Measurements from ENCODE around the gene C10orf95.

C10orf95 gene

DNA sequence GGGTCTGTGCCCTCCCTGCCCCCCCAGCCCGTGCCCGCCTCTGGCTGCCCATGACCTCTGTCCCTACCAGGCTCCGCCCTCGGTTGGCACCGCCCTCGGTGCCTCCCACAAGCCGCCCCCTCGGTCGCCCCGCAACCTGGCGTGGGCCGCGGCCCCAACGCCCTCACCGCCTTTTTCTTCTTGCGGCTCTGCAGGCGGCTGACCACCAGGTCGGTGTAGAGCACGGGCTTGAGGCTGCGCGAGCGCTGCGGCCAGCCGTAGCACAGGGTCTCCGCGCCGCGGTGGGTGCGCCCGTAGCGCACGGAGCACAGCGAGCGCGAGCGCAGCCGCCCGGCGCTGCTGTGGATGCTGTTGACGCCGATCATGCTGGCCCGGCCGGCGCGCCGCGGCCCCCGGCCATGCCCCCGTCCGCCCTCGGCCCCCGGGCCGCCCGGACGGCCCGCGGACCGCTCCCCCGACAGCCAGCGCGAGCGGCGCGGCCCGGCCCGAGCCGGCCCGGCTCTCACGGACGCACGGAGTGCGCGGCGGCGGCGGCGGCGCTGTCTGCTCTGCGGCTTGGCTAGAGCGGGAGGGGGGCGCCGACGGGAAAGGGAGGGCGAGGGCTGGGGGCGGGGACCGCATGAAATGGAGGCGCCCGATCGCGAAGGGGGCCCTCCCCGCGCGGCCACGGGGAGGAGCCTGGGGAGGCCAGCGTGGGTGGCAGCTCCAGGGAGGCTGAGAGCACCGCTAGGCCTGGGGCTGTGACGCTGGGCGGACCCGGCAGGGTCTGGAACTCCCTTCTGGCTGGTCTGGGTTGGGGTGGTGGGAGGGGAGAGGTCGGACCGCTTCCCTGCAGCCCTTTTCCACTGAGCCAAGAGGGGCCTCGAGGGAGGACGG lies 42.4 kb downstream of the C10orf95 start:
- peak overlapping the region; percentile 88 to 91 (median 88) for H3K27ac Mint-ChIP-seq
- peaks cover 45% of the 10 kb centered on the region for H3K27me3 Mint-ChIP-seq (ENCODE audit: low read depth)
- H3K4me3 Mint-ChIP-seq = peak overlapping the region; percentile 77 to 90 (median 89)
- peaks cover 31% of the 10 kb centered on the region for H3K4me1 Mint-ChIP-seq
- TF ChIP-seq, protein P1, sequence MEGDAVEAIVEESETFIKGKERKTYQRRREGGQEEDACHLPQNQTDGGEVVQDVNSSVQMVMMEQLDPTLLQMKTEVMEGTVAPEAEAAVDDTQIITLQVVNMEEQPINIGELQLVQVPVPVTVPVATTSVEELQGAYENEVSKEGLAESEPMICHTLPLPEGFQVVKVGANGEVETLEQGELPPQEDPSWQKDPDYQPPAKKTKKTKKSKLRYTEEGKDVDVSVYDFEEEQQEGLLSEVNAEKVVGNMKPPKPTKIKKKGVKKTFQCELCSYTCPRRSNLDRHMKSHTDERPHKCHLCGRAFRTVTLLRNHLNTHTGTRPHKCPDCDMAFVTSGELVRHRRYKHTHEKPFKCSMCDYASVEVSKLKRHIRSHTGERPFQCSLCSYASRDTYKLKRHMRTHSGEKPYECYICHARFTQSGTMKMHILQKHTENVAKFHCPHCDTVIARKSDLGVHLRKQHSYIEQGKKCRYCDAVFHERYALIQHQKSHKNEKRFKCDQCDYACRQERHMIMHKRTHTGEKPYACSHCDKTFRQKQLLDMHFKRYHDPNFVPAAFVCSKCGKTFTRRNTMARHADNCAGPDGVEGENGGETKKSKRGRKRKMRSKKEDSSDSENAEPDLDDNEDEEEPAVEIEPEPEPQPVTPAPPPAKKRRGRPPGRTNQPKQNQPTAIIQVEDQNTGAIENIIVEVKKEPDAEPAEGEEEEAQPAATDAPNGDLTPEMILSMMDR (IDR thresholded peaks at IDR 0.05; ENCODE audit: unreplicated experiment in 3 of 3) = no peak
- no peaks in the 10 kb centered on the region for H3K36me3 Mint-ChIP-seq (ENCODE audit: low read depth)
- H3K9me3 Mint-ChIP-seq = no peaks in the 10 kb centered on the region

DNA sequence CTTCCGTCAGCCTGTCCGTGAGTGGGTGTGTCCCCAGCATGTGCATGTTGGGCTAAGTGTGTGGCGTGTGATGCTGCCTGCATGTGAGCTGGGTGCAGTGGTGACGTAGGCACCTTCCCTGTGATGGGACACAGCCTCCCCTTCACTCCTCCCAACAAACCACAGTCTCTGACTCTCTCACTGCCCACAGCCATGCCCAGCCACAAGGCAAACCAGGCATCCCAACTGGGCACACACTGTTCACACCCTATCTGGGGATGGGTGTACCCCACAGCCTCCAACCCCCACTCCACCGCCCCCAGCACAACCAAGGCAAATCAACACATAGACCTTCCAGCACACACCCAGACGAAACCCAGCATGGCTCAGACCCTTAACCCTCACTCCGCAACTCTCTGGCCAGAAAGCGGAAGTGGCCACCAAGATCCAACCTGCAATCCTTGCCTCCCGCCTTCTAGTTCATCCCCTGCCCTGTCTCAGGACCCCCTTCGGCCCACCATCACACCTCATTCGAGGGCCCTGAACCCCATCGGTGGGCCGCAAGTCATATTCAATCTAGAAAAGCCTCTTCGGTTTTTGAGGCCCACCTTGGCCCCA lies 43.1 kb downstream of the C10orf95 start:
- peaks cover 31% of the 10 kb centered on the region for H3K4me1 Mint-ChIP-seq
- no peaks in the 10 kb centered on the region for H3K36me3 Mint-ChIP-seq (ENCODE audit: low read depth)
- H3K9me3 Mint-ChIP-seq = no peaks in the 10 kb centered on the region
- peak overlapping the region in 2 of 3 experiments; percentile 27 to 69 for H3K27ac Mint-ChIP-seq
- TF ChIP-seq, protein P1 (IDR thresholded peaks at IDR 0.05; ENCODE audit: unreplicated experiment in 3 of 3) = no peak
- peaks cover 42% of the 10 kb centered on the region for H3K27me3 Mint-ChIP-seq (ENCODE audit: low read depth)
- H3K4me3 Mint-ChIP-seq = peak overlapping the region; percentile 76 to 89 (median 79)

GRCh38 chr10:102407425-102408130 lies 43.8 kb downstream of the C10orf95 start:
- Mint-ChIP-seq H3K27me3 (ENCODE audit: low read depth) (peaks cover 40% of the 10 kb centered on the region), H3K27ac (peak overlapping the region in 2 of 3 experiments; percentile 57 to 69), H3K36me3 (ENCODE audit: low read depth) (no peaks in the 10 kb centered on the region), H3K9me3 (no peaks in the 10 kb centered on the region), H3K4me1 (peaks cover 31% of the 10 kb centered on the region), H3K4me3 (peak overlapping the region; percentile 76 to 89 (median 79))
- TF ChIP-seq, protein P1 (IDR thresholded peaks at IDR 0.05; ENCODE audit: unreplicated experiment in 3 of 3) = no peak

GRCh38 chr10:102406815-102407214 lies 44.5 kb downstream of the C10orf95 start:
- H3K9me3 Mint-ChIP-seq = no peaks in the 10 kb centered on the region
- H3K4me3 Mint-ChIP-seq = peak overlapping the region; percentile 59 to 89 (median 79)
- H3K27me3 Mint-ChIP-seq (ENCODE audit: low read depth) = peaks cover 40% of the 10 kb centered on the region
- H3K27ac Mint-ChIP-seq = no peak overlapping the region
- TF ChIP-seq, protein P1 (IDR thresholded peaks at IDR 0.05; ENCODE audit: unreplicated experiment in 3 of 3) = no peak
- H3K4me1 Mint-ChIP-seq = peaks cover 31% of the 10 kb centered on the region
- H3K36me3 Mint-ChIP-seq (ENCODE audit: low read depth) = no peaks in the 10 kb centered on the region

DNA sequence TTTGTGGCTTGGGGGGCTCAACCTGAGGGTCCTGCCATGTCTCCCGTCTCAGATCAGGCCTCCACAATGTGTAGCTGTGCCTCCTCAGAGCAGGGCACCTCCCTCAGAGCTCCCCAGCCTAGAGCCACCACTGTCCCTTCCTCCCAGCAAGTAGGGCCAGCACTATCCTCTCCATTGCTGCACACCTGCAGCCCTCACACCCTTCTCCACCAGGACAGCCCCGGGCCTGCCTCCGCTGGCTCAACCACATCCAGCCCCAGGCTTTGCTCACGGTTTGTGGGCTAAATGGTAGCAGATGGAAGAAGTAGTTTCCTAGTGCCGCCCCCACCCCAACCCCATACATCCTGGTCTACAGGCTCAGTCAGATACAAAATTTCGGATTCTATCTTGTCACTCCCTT lies 45.7 kb downstream of the C10orf95 start:
- H3K36me3 Mint-ChIP-seq (ENCODE audit: low read depth) = no peaks in the 10 kb centered on the region
- H3K9me3 Mint-ChIP-seq = no peaks in the 10 kb centered on the region
- peaks cover 23% of the 10 kb centered on the region for H3K4me1 Mint-ChIP-seq
- H3K4me3 Mint-ChIP-seq = peak overlapping the region in 1 of 3 experiments; percentile 49
- TF ChIP-seq, protein P1 (IDR thresholded peaks at IDR 0.05; ENCODE audit: unreplicated experiment in 3 of 3) = no peak
- H3K27me3 Mint-ChIP-seq (ENCODE audit: low read depth) = peaks cover 30% of the 10 kb centered on the region
- no peak overlapping the region for H3K27ac Mint-ChIP-seq

Measured in nephron (organoid).